ENCODE data around the gene MPP2. TPM values are rescaled to one million over a fixed set of nuclear protein-coding genes. Genes with fewer than 3 reads are reported as not detected.

MPP2 gene
- polyA plus RNA-seq, 1 of the 3 experiments (the other 2 are of a cell fraction): 8.3 TPM

GRCh38 chr17:43916385-43916784 lies 9.0 kb upstream of the MPP2 start (continued):
- TF ChIP-seq, protein P1, sequence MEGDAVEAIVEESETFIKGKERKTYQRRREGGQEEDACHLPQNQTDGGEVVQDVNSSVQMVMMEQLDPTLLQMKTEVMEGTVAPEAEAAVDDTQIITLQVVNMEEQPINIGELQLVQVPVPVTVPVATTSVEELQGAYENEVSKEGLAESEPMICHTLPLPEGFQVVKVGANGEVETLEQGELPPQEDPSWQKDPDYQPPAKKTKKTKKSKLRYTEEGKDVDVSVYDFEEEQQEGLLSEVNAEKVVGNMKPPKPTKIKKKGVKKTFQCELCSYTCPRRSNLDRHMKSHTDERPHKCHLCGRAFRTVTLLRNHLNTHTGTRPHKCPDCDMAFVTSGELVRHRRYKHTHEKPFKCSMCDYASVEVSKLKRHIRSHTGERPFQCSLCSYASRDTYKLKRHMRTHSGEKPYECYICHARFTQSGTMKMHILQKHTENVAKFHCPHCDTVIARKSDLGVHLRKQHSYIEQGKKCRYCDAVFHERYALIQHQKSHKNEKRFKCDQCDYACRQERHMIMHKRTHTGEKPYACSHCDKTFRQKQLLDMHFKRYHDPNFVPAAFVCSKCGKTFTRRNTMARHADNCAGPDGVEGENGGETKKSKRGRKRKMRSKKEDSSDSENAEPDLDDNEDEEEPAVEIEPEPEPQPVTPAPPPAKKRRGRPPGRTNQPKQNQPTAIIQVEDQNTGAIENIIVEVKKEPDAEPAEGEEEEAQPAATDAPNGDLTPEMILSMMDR (IDR thresholded peaks at IDR 0.05): no peak
- TF ChIP-seq, protein P2, sequence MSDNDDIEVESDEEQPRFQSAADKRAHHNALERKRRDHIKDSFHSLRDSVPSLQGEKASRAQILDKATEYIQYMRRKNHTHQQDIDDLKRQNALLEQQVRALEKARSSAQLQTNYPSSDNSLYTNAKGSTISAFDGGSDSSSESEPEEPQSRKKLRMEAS (IDR thresholded peaks at IDR 0.05; ENCODE audit: low read depth): no peak
- no peak for TF ChIP-seq TAF1 (IDR thresholded peaks at IDR 0.05; ENCODE audit: borderline replicate concordance, low read depth, low read length)

DNA sequence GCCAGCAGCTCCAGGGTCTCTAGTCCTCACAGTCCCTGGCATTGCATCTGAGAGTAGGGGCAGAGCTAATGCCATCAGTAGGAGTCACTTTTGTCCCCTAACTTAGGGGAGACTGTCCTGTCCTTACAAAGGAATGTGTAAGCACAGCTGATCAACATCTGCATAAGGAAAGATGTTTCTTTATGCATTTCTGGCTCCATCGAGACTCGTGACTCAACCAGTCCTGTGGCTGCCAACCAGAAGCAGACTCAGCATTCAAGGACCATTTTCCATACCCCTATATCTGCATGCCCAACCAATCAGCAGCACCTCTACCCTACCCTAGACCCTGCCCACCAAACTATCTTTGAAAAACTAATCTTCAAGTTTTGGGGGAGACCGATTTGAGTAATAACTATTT lies 8.2 kb upstream of the MPP2 start:
- Histone ChIP-seq H3K9me2 (no peaks in the 10 kb centered on the region), H3K4me3 (ENCODE audit: low read depth in 2 of 2, low read length in 1 of 2) (no peak overlapping the region), H3K27ac (ENCODE audit: low read depth in 2 of 2, low read length in 1 of 2) (no peak overlapping the region), H3K9ac (no peak overlapping the region), H4K20me1 (ENCODE audit: insufficient read depth) (no peaks in the 10 kb centered on the region), H3K36me3 (replicated peaks in 1 of 2; ENCODE audit: control insufficient read depth in 1 of 2, insufficient read depth in 2 of 2, low read length in 1 of 2) (no peaks in the 10 kb centered on the region), H3K27me3 (ENCODE audit: insufficient read depth) (peaks cover 7% of the 10 kb centered on the region; the same call in 1 of the 2 replicates), H3K9me3 (no peaks in the 10 kb centered on the region), H3K79me2 (ENCODE audit: insufficient read depth) (no peaks in the 10 kb centered on the region), H3F3A (replicated peaks; ENCODE audit: insufficient read depth) (no peaks in the 10 kb centered on the region), H3K4me1 (ENCODE audit: control insufficient read depth in 1 of 2, insufficient read depth in 2 of 2, low read depth in 1 of 2, low read length in 1 of 2) (peaks cover 0 to 7% of the 10 kb centered on the region in 2 experiments; a peak in 1 of 4 replicates), H3K4me2 (no peak overlapping the region), H2AFZ (ENCODE audit: low read depth) (no peak overlapping the region)
- ChIA-PET POLR2A (no interaction called here), CTCF (interaction anchor here (2.3 to 3.1 kb wide), 2 partner anchors 29 to 79 kb away, joined by 6 to 16 read pairs; no protein-coding TSS in a partner anchor)
- DNase-seq: no peak
- WGBS (ENCODE audit: low lambda C conversion rate): 67% methylated on average over 3 of the region's 3 CpGs
- TF ChIP-seq NFIC (IDR thresholded peaks at IDR 0.05; ENCODE audit: borderline replicate concordance) (no peak), JUND (IDR thresholded peaks at IDR 0.05) (no peak), TCF12 (IDR thresholded peaks at IDR 0.05) (no peak), MXI1 (IDR thresholded peaks at IDR 0.05; ENCODE audit: low read depth, low read length) (no peak), RFX5 (IDR thresholded peaks at IDR 0.05; ENCODE audit: low read length) (no peak), CHD2 (IDR thresholded peaks at IDR 0.05; ENCODE audit: low read length, partially characterized antibody) (no peak), TEAD4 (IDR thresholded peaks at IDR 0.05; ENCODE audit: borderline replicate concordance, insufficient read depth) (no peak), NRF1 (IDR thresholded peaks at IDR 0.05; ENCODE audit: low read depth, low read length) (no peak), GATA2 (CRISPR knock-in tag; IDR thresholded peaks at IDR 0.05) (no peak), FOXJ3 (CRISPR knock-in tag; IDR thresholded peaks at IDR 0.05) (no peak)
- TF ChIP-seq, protein P1 (IDR thresholded peaks at IDR 0.05): no peak

All from SK-N-SH (cell line).